Glomerular visceral epithelial cell (primary cell): ENCODE measurements around the gene SERPINA9.

Experiments
- DNase-seq: peaks from one replicate; pipeline ENCODE4 v3.0.0-alpha.2; 2016; ENCODE audit errors: extremely low spot score

Gene SERPINA9

GRCh38 chr14:94462219-94462551 is 13.8 kb downstream of the SERPINA9 start:
- no peak for DNase-seq

GRCh38 chr14:94461526-94462218 is 14.3 kb downstream of the SERPINA9 start:
- DNase-seq = no peak

GRCh38 chr14:94460631-94461416 is 15.2 kb downstream of the SERPINA9 start:
- DNase-seq = no peak

GRCh38 chr14:94458558-94459205 is 17.3 kb downstream of the SERPINA9 start:
- no peak for DNase-seq

GRCh38 chr14:94458096-94458495 is 17.9 kb downstream of the SERPINA9 start:
- no peak for DNase-seq

GRCh38 chr14:94455928-94456327 is 20.1 kb downstream of the SERPINA9 start:
- DNase-seq = no peak

GRCh38 chr14:94451826-94452225 is 24.2 kb downstream of the SERPINA9 start:
- no peak for DNase-seq

GRCh38 chr14:94451091-94451771 is 24.8 kb downstream of the SERPINA9 start:
- no peak for DNase-seq

- DNase-seq = no peak
Observed at GRCh38 chr14:94450722-94451090, 25.3 kb downstream of the SERPINA9 start.

- no peak for DNase-seq
Observed at GRCh38 chr14:94449930-94450329, 26.1 kb downstream of the SERPINA9 start.

GRCh38 chr14:94448071-94448808 is 27.8 kb downstream of the SERPINA9 start:
- no peak for DNase-seq

- DNase-seq = no peak
Observed at GRCh38 chr14:94447206-94447605, 28.8 kb downstream of the SERPINA9 start.

- no peak for DNase-seq
Observed at GRCh38 chr14:94446126-94446525, 29.9 kb downstream of the SERPINA9 start.

- DNase-seq = no peak
Observed at GRCh38 chr14:94445003-94445402, 31.0 kb downstream of the SERPINA9 start.

GRCh38 chr14:94441531-94442205 is 34.3 kb downstream of the SERPINA9 start:
- DNase-seq = no peak

GRCh38 chr14:94441130-94441529 is 34.9 kb downstream of the SERPINA9 start:
- DNase-seq = no peak

- no peak for DNase-seq
Observed at GRCh38 chr14:94439453-94440057, 36.4 kb downstream of the SERPINA9 start.

GRCh38 chr14:94428610-94429009 is 47.4 kb downstream of the SERPINA9 start:
- DNase-seq = no peak

- DNase-seq = no peak
Observed at GRCh38 chr14:94427016-94427613, 48.9 kb downstream of the SERPINA9 start.

- no peak for DNase-seq
Observed at GRCh38 chr14:94426526-94426925, 49.5 kb downstream of the SERPINA9 start.
